K562 (cell line): ENCODE measurements around the gene CHAC1. TPM values are rescaled to one million over a fixed set of nuclear protein-coding genes. Genes with fewer than 3 reads are reported as not detected.

Experiments
- ATAC-seq: fragments of 200-7000 bp; cut with Tn5 transposase; 3 replicates; pipeline ENCODE4 v1.9.1; 2020; ENCODE audit warnings: moderate library complexity
- BruUV-seq: library from RNA; stranded (reverse); fragments of 400-500 nt; replicated peaks from 2 replicates; lab custom pipeline; 2021; lab: Mats Ljungman, UMichigan
- CTCF ChIA-PET: fragments of 300-600 bp; formaldehyde crosslinking; extraction: SDS; loops from one replicate; lab custom pipeline; 2021; ENCODE audit warnings: low intra/inter-chr PET ratio; lab: Yijun Ruan, JAX
- POLR2A ChIA-PET: fragments of 300-600, 350-650 bp; sonication (Branson Sonifier 250); formaldehyde crosslinking; extraction: SDS; loops from one replicate; lab custom pipeline; 2021; ENCODE audit warnings: antibody characterized with exemption, inconsistent platforms; lab: Yijun Ruan, JAX
- DNase-seq, 4 experiments: peaks; one replicate each; pipeline versions ENCODE4 v3.0.0 to v3.0.0-alpha.2; 2011 to 2018; ENCODE audit warnings: low spot score in 3 of 4, mixed read lengths in 3 of 4; ENCODE audit errors: extremely low read depth in 1 of 4
- FAIRE-seq: peaks from 2 replicates; lab custom pipeline; 2011; peaks lifted over from hg19 to GRCh38; lab: Jason Lieb, UNC
- H2AFZ ChIP-seq: 2 replicates; pipeline ENCODE4 v1.6.0; 2011; ENCODE audit warnings: low read depth, low read length, control low read depth, inconsistent platforms
- H3K27ac ChIP-seq: fragments of 200-600 bp; 3 replicates; pipeline ENCODE4 v1.8.0; 2011; ENCODE audit warnings: low read depth, mild to moderate bottlenecking, control low read depth, inconsistent platforms, low read length, moderate library complexity, mixed read lengths; ENCODE audit errors: extremely low read depth
- H3K27me3 ChIP-seq, 2 experiments: fragments of 300-600 bp in 1 of 2; 2 replicates in 1 of 2; 3 replicates in 1 of 2; pipeline versions ENCODE4 v1.6.0 to v1.8.0; 2011; ENCODE audit warnings: inconsistent platforms in 2 of 2, low read length in 2 of 2, mild to moderate bottlenecking in 1 of 2, mixed read lengths in 1 of 2, moderate library complexity in 1 of 2; ENCODE audit not compliant: control insufficient read depth in 2 of 2, insufficient read depth in 2 of 2
- H3K36me3 ChIP-seq: fragments of 300-600 bp; 3 replicates; pipeline ENCODE4 v1.8.0; 2011; ENCODE audit warnings: mild to moderate bottlenecking, low read length, inconsistent platforms; ENCODE audit not compliant: control insufficient read depth, insufficient read depth
- H3K4me1 ChIP-seq, 2 experiments: fragments of 200-600 bp in 1 of 2; replicated peaks in 1 of 2; 2 replicates in 1 of 2; 3 replicates in 1 of 2; pipeline versions ENCODE4 v1.5.1 to v1.8.0; 2011; ENCODE audit warnings: inconsistent platforms in 2 of 2, low read length in 2 of 2, mild to moderate bottlenecking in 1 of 2, mixed read lengths in 1 of 2, moderate library complexity in 1 of 2; ENCODE audit not compliant: control insufficient read depth in 2 of 2, insufficient read depth in 2 of 2
- H3K4me2 ChIP-seq: 2 replicates; pipeline ENCODE4 v1.6.1; 2011; ENCODE audit warnings: low read length, control low read depth, inconsistent platforms, mixed read lengths; ENCODE audit not compliant: insufficient read depth
- H3K4me3 ChIP-seq: fragments of 200-600 bp; sonication (generic), shearing (Covaris generic); 2 replicates; pipeline ENCODE4 v1.5.1; 2016; ENCODE audit warnings: control low read depth, inconsistent platforms
- H3K79me2 ChIP-seq: fragments of 200-600 bp; 3 replicates; pipeline ENCODE4 v1.8.0; 2011; ENCODE audit warnings: low read length, inconsistent platforms; ENCODE audit not compliant: control insufficient read depth, insufficient read depth
- H3K9ac ChIP-seq, 2 experiments: 2 replicates each; pipeline versions ENCODE4 v1.6.0 to v1.6.1; 2011; ENCODE audit warnings: low read depth in 2 of 2, low read length in 2 of 2, control low read depth in 1 of 2, inconsistent platforms in 1 of 2, mild to moderate bottlenecking in 1 of 2, mixed read lengths in 1 of 2; ENCODE audit not compliant: insufficient read depth in 1 of 2
- H3K9me1 ChIP-seq: one replicate; pipeline ENCODE4 v1.6.0; 2011; ENCODE audit warnings: inconsistent platforms, mild to moderate bottlenecking, low read length, moderate library complexity; ENCODE audit not compliant: control insufficient read depth, insufficient read depth
- H3K9me3 ChIP-seq: replicated peaks from 2 replicates; pipeline ENCODE4 v1.5.1; 2011; ENCODE audit warnings: low read depth, low read length, inconsistent platforms; ENCODE audit not compliant: control insufficient read depth, insufficient read depth
- H4K20me1 ChIP-seq: replicated peaks from 2 replicates; pipeline ENCODE4 v1.6.1; 2011; ENCODE audit warnings: low read length, inconsistent platforms, mixed read lengths; ENCODE audit not compliant: control insufficient read depth, insufficient read depth
- ARID3B ChIP-seq: fragments of 250-450 bp; sonication (Bioruptor Pico); IDR thresholded peaks from 2 replicates; pipeline ENCODE4 v1.4.0; 2020; ENCODE audit warnings: borderline replicate concordance
- ASH1L ChIP-seq: fragments of 450-650 bp; IDR thresholded peaks from 2 replicates; pipeline ENCODE4 v1.6.1; 2018; ENCODE audit warnings: borderline replicate concordance, mild to moderate bottlenecking, low read depth; ENCODE audit not compliant: partially characterized antibody
- DEAF1 ChIP-seq: fragments of 450-650 bp; formaldehyde crosslinking; IDR thresholded peaks from 2 replicates; pipeline ENCODE4 v1.4.0; 2020; ENCODE audit warnings: mild to moderate bottlenecking, moderate library complexity
- ELF2 ChIP-seq: fragments of 250-450 bp; sonication (Bioruptor Pico); IDR thresholded peaks from 2 replicates; pipeline ENCODE4 v1.5.0; 2021; ENCODE audit warnings: mild to moderate bottlenecking
- ERF ChIP-seq: fragments of 450-650 bp; formaldehyde crosslinking; IDR thresholded peaks from 2 replicates; pipeline ENCODE4 v1.4.0; 2020; ENCODE audit warnings: mild to moderate bottlenecking, mixed read lengths
- GTF2E2 ChIP-seq: fragments of 200-800 bp; sonication (Bioruptor generic); IDR thresholded peaks from 2 replicates; pipeline ENCODE4 v1.6.1; 2016; ENCODE audit warnings: missing genetic modification characterization, missing compliant biosample characterization
- HLTF ChIP-seq: fragments of 450-650 bp; IDR thresholded peaks from 2 replicates; pipeline ENCODE4 v1.6.1; 2016
- PKNOX1 ChIP-seq: fragments of 450-650 bp; IDR thresholded peaks from 2 replicates; pipeline ENCODE4 v1.6.1; 2016
- POU5F1 ChIP-seq: fragments of 150-350 bp; IDR thresholded peaks from 2 replicates; pipeline ENCODE4 v1.6.1; 2014; ENCODE audit warnings: borderline replicate concordance, low read length, low read depth, mild to moderate bottlenecking; ENCODE audit not compliant: partially characterized antibody
- STAT5A ChIP-seq: IDR thresholded peaks from 2 replicates; pipeline ENCODE4 v1.6.1; 2012; ENCODE audit warnings: low read length, inconsistent platforms, borderline replicate concordance
- THAP12 ChIP-seq: fragments of 250-450 bp; sonication (Bioruptor Pico); IDR thresholded peaks from 2 replicates; pipeline ENCODE4 v1.9.0; 2021; ENCODE audit warnings: mild to moderate bottlenecking, inconsistent platforms
- ZNF57 ChIP-seq: fragments of 450-650 bp; formaldehyde crosslinking; IDR thresholded peaks from 2 replicates; pipeline ENCODE4 v1.4.0; 2020; ENCODE audit warnings: mild to moderate bottlenecking, moderate library complexity
- ZSCAN32 ChIP-seq: fragments of 450-650 bp; formaldehyde crosslinking; IDR thresholded peaks from 2 replicates; pipeline ENCODE4 v1.4.0; 2020; ENCODE audit warnings: mild to moderate bottlenecking, moderate library complexity
- WGBS: fragments of 100-300 bp; shearing (Covaris generic); methylation state at CpG from one replicate; pipeline ENCODE4 v1.1.6; 2016; ENCODE audit warnings: low coverage, mixed read lengths; ENCODE audit not compliant: insufficient coverage; ENCODE audit errors: missing lambda C conversion rate; 5-methylcytosine and 5-hydroxymethylcytosine counted together
- in situ Hi-C: fragments of 300-500 bp; cut with MboI; formaldehyde crosslinking; loops from 4 replicates; pipeline ENCODE4 v1.15.0; 2018; ENCODE audit warnings: inconsistent platforms, mixed read lengths
- intact Hi-C: fragments of 100-400 bp; cut with micrococcal nuclease; formaldehyde crosslinking; loops from 2 replicates; pipeline ENCODE4 v1.14.2; 2022
- polyA plus RNA-seq, 8 experiments: library from polyadenylated mRNA; depleted of rRNA in 4 of 8; stranded (reverse) in 5 of 8; unstranded in 3 of 8; fragments of >200 nt; fragmentation: Nextera tagmentation in 2 of 8; fragmentation: Illumina TruSeq in 1 of 8; extraction: Ambion mirVana in 2 of 8; extraction: Trizol in 1 of 8; gene quantifications; 2 replicates each; pipeline versions ENCODE4 v1.2.1 to v1.2.3, GENCODE V29; 2011 to 2014; ENCODE audit warnings: inconsistent platforms in 1 of 8, missing spikeins in 1 of 8
- total RNA-seq, 7 experiments: library from RNA; depleted of rRNA in 6 of 7; stranded (reverse); fragments of >200 nt in 6 of 7; fragmentation: Illumina TruSeq in 2 of 7; extraction: Trizol in 2 of 7; gene quantifications; 2 replicates each; pipeline versions ENCODE4 v1.2.1 to v1.2.3, GENCODE V29; 2011 to 2021; ENCODE audit warnings: low replicate concordance in 1 of 7

CHAC1 gene
- total and polyA plus RNA-seq, 9 of the 15 experiments (the other 6 are each of a cell fraction or from before 2014, with no cell fraction given): 0.47 to 39.0 (median 7.5) TPM

GRCh38 chr15:40934457-40934856 lies 18.8 kb upstream of the CHAC1 start:
- CTCF ChIA-PET: no interaction called here
- BruUV-seq: no TSS peak
- Histone ChIP-seq H3K9me1 (peaks cover 3% of the 10 kb centered on the region), H3K36me3 (no peaks in the 10 kb centered on the region), H3K4me2 (no peak overlapping the region), H3K27me3 (peaks cover 0 to 4% of the 10 kb centered on the region in 2 experiments; a peak in 1 of 5 replicates), H3K27ac (no peak overlapping the region), H3K9ac (peak overlapping the region in 1 of 2 experiments; percentile 43; a peak in 1 of 4 replicates), H3K4me3 (no peak overlapping the region), H3K79me2 (no peaks in the 10 kb centered on the region), H3K9me3 (no peaks in the 10 kb centered on the region), H3K4me1 (peaks cover 6 to 35% of the 10 kb centered on the region in 2 experiments), H4K20me1 (no peaks in the 10 kb centered on the region), H2AFZ (no peak overlapping the region)
- POLR2A ChIA-PET: interaction anchor here (1.3 kb wide), 1 partner anchor 22 kb away, joined by 3 read pairs; no protein-coding TSS in a partner anchor
- in situ Hi-C loops: no loop called here
- ATAC-seq (no peak), FAIRE-seq (no peak), DNase-seq (no peak)
- WGBS: 45% methylated on average over 6 of the region's 6 CpGs
- no peak for TF ChIP-seq GTF2E2 (tag)
- TF ChIP-seq ARID3B (CRISPR knock-in tag): no peak
- TF ChIP-seq ZNF57 (CRISPR knock-in tag): no peak
- TF ChIP-seq POU5F1: no peak
- no peak for TF ChIP-seq STAT5A
- TF ChIP-seq PKNOX1: no peak
- no peak for TF ChIP-seq ZSCAN32 (CRISPR knock-in tag)
- TF ChIP-seq HLTF: no peak
- no peak for TF ChIP-seq THAP12 (CRISPR knock-in tag)
- TF ChIP-seq ASH1L: no peak
- no peak for TF ChIP-seq ELF2
- no peak for TF ChIP-seq ERF
- no peak for TF ChIP-seq DEAF1 (CRISPR knock-in tag)
- intact Hi-C loops: no loop called here
